HPDE6-E6E7 (cell line): ENCODE measurements around the gene SYNPR.

Experiments used
- DNase-seq: peaks from one replicate; pipeline ENCODE4 v3.0.0; 2011; ENCODE audit warnings: missing footprints; ENCODE audit errors: extremely low spot score

Gene SYNPR

DNA sequence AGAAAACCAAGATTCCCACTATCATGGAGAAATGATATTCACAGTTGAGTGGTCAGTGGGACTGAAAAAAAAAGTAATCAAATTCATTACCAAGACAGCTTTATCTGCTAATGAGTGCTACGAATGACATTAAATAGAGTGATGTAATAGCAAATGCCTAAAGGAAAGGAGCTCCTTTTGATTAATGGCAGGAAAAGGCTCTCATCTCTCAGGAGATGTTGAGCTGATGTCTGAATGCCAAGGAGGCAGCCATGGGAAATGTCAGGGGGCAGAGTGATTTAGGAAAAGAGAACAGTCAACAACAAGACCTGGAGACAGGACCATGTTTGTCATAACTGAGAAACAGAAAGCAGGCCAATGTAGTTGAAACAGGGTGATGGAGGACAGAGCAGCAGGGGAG lies 277.7 kb downstream of the SYNPR start:
- DNase-seq = no peak

DNA sequence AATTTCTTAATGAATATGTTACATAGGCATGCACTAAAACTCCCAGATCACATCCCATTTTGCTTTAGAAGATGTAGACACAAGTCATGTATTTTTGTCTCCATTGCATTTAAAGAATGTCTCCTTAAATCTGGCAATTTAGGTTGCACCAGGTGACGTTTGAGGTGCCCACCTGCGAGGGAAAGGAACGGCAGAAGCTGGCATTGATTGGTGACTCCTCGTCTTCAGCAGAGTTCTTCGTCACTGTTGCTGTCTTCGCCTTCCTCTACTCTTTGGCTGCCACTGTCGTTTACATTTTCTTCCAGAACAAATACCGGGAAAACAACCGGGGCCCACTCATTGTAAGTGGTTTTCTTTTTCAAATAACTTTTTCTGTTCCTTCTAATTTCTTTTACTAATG lies 278.3 kb downstream of the SYNPR start:
- DNase-seq = no peak

DNA sequence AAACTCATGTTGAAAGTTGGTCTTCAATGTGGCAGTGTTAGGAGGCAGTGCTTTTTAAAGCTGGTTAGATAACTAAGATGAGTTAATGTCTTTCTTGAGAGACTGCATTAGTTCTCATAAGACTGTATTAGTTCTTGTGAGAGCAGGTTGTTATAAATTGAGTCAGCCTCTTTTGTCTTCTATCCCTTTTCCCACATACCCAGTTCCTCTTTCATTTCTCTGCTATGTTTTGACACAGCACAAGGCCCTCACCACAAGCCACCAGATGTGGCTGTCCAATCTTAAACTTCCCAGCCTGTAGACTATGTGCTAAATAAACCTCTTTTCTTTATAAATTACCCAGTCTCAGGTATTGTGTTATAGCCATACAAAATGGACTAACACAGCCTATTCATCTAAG lies 279.8 kb downstream of the SYNPR start:
- DNase-seq = no peak

DNA sequence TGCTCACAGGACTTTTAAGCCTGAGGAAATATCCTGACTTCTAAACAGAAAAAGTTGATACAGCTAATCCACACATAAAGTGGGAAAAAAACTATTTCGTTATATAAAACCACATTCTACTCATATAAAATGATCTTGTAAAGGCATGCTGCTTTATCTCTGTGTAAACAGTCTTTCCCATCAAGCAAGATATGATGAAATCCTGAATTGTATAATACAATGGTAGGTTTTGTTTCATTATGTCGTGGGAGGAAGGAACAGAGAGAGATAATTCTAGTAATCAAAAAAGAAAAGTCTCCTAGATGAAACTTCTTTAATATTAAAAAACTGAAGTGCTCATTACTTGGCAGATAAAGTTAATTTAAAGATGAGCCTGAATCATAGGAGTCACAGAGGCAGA lies 281.8 kb downstream of the SYNPR start:
- DNase-seq = no peak

DNA sequence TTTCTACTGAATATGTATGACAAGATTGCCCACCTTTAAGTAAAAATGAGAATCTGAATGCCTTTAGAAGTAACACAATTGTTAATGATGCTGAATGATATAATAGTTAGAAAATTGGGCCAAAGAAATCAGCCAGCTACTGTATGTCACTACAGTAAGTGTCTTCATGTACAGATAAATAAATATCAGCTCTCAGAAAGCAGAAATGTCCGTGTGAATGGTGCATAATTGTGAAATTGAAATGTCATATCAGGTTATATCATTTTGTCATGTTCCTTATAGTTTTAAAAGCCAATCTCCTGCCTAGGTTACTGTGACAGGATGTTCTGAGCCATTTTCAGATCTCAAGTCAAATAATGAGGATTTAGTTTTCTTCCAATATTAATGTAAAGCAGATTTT lies 283.8 kb downstream of the SYNPR start:
- no peak for DNase-seq

DNA sequence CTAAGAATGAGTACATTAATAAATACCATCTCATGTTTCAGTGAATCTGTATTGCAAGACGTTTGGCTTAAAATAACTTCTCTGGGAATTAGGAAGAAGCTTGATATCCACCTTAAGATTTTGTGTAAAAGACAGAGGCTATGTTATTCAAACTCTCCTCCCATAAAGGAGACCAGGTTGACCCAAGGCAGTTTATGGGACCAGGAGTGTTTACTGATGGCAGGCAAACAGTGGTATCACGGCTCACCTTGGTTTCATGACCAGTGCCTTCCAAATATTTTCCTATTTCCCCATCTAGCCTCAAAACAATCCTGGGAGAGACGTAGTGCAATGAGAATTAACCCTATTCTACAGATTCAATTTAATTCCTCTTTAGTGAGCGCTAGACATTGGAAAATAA lies 284.2 kb downstream of the SYNPR start:
- no peak for DNase-seq

DNA sequence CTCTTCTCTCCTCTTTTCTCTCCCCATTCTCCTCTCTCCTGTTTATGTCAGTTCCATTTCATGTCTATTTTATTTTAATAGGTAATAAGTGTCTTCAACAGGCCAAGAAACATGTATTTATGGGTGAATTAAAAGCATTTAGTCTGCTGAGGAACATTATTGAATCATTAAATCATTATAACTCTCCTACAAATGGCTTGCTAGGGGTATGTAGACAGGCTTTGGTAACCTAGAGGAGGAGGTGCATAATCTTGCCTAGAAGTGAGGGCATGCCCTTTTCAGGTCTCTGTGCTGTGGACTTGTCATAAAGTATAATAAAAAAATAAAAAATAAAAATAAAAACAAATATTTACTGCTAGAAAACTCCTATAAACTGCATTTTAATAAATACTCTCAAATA lies 285.5 kb downstream of the SYNPR start:
- DNase-seq = no peak

DNA sequence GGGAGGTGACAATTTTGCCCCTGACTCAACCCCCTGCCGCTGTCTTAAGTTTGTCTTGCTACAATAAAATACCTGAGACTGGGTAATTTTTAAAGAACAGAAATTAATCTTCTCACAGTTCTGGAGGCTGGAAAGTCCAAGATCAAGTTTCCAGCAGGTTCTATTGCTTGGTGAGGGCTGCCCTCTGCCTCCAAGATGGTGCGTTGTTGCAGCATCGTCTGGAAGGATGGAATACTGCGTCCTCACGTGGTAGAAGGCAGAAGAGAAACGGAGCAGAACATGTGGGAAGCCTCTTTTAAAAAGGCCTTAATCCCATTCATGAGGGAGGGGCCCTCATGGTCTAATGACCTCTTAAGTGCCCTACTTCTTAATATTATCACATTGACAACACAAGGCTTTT lies 287.1 kb downstream of the SYNPR start:
- DNase-seq = no peak

DNA sequence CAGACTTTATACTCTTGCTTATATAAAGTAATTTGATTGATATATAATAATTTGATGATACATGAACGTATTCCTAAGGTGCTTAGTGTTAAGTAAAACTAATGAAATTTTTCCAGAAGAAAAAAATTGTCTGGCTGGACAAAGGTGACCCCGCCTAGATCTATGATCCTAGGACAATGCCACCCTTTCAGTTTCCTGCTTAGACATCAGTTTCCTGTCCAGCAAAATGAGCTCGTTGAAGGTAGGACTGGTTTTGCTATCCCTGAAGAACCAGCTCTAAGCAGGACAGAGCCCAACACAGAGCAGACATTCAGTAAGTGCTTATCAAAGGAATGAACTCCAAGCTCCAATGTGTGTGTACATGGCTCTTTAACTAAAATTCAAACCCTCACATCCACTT lies 293.6 kb downstream of the SYNPR start:
- no peak for DNase-seq

DNA sequence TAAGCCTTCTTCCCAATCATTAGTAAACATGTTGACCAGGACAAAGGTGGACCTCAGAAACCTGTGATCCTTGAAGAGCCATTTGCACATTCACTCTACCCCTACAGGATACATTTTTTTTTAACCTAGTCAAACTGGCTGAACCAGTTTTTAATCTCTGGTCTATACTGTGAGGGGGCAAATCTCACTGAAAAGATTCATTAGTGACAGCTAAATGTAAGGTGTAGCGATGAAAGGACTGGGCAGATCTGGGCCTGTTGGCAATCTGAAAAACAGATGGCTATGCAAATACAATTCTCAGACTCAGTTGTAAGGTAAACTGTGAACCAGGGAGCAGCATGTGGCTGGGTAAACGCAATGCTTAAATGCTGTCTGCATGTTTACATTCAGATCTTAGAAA lies 298.7 kb downstream of the SYNPR start:
- DNase-seq = peak; percentile 23

DNA sequence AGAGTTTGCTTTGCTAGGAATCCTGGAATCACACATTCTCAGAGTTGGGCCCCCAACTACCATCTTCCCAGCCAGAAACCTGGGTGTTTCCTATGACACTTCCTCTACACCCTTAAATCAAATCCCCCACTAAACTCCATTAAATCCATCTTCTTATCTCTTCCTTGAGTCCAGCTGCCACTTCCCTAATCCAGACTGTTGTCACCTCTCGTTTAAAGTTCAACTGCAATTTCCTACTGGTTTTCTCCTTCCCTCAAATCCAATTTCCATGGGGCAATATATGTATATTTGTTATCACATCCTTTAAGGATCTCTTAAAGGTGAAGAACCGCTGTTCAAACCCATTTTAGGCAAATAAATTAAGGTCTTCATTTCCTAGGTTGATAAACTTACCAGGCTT lies 300.8 kb downstream of the SYNPR start:
- DNase-seq = no peak

DNA sequence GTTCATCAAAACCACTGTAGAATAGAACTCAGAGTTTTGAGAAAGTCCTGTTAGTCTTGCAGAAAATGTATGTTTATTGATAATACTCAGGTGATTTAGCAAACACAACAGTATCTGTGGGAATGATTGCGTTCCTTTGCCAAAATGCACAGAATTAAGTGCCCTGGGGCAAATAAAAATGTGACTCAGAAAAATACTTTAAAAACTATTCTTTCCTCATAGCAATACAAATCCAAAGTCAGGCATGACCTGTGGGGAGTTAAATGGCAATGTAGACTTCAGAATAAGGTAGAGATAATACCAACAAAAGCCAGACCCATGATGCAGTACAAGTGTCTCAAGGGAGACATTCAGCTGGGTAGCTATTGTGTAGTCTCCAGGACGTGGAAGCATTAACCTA lies 302.0 kb downstream of the SYNPR start:
- DNase-seq = no peak

DNA sequence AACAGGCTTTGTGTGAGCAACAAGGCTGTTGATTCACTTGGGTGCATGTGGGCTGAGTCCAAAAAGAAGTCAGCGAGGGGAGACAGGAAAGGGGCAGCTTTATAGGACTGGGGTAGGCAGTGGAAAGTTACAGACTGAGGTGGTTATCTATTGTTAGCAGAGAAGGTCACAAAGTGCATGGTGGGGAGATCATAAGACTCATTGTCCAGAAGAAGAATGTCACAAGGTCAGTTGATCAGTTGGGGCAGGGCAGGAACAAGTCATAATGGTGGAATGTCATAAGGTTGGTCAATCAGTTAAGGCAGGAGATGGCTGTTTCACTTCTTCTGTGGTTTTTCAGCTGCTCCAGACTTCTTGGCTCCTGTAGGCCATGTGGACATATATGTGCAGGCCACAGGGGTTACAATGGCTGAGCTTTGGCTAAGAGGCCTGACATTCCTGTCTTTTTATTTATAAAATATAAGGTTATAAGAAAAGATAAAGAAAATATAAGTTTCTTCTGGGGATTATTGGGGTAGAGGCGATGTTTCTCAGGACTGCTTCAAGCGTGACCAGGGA lies 304.9 kb downstream of the SYNPR start:
- no peak for DNase-seq

DNA sequence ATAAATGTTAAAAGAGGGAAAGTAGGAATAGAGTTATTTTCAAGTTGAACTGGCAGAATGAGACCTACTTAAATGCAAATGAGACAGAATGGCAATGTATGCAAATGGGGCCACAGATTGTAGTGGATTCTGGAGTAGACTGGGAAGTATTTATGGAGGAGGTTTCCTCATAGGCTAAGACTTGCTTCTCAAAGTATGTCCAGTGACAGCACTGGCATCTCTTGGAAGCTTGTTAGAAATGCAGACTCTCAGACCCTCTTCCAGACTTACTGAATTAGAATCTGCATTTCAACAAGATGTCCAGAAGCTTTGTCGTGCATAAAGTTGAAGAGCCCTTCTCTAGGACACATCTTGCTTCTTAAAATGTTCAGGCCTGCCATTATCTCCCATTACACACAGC lies 306.6 kb downstream of the SYNPR start:
- no peak for DNase-seq

DNA sequence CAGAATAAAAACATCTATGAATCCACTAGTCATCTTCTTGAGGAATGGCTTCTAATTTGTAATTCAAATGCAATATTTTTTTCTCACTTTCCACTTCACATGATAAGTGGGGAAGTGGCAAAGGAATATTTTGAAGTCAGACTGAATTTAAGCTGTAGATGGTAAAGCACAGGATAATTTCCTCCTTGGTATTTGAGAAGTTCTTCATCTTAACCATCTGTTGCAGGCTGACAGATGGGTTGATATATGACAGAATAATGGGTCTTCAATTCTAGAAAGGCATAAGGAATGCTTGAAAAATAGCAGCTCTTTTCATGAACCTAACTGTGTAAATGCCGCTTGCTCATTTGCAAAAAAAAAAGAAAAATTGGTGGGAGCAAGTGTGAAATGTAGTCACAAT lies 307.8 kb downstream of the SYNPR start:
- no peak for DNase-seq

DNA sequence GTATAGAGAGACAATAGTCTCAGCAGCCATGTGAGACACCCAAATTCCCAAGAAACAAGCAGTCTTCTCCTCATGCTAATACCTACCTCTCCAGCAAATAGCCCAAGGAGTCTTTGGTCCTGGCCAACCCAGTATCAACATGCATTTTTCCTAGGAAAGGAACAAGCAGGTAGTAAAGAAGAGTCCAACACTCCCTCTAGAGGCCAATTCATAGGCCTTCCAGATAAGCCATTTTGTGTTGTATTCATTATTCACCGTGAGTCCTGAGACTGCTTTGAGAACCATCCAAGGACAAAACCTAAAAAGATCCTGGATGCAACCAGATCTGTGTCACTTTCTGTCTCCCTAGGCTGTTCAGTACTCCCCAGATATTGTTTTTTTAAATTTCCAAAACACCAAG lies 310.8 kb downstream of the SYNPR start:
- no peak for DNase-seq

DNA sequence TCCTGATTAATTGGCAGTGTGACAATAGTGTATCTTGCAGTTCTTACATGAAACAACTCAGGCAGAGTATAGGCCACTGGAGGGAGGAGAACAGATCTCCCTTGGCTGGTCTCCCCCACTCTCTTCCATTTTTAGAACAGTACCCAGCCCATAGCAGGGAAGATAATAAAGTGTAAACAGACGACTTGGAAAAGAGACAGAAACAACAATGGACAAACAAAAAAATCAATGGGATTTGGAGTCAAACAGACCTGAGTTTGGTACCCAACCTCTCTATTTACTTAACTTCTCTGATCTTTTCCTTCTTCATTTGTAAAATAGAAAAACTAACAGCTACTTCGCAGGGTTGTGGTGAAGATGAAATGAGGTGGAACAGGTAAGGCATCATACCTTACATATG lies 315.7 kb downstream of the SYNPR start:
- DNase-seq = no peak

DNA sequence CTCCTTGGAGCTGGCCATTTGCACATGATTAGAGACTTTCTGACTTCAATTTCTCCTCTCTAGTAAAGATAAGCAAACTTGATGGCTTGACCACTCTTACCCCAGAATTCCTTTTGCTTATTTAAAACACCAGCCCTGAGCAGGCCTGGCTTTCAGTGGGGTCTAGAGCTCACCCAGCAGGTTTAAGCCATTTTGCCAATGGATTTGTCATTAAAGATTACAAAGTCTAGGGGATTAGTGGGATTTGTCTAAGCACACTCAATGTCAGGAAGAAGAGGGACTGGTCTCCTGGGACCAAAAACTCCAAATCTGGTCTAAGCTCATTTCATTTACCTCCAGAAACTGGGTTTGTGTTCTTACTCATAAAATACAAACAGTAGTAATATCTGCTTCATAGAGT lies 317.1 kb downstream of the SYNPR start:
- DNase-seq = no peak

DNA sequence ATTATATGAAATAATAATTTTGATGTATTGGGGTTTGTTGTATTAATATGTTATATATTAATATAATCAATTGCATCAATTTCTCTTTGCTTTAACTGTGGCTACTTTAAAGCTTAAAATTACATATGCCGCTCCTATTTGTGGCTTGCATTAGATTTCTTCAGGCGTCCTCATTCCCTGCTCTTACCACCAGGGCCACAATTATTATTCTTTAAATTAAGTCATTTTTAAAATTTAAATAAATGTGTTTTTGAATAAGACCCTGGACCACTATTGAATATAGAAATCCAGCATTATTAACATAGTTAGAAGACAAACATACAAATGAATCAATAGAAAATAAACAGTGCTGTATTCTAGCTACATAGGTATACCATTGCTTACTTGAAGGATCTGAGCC lies 318.9 kb downstream of the SYNPR start:
- no peak for DNase-seq

DNA sequence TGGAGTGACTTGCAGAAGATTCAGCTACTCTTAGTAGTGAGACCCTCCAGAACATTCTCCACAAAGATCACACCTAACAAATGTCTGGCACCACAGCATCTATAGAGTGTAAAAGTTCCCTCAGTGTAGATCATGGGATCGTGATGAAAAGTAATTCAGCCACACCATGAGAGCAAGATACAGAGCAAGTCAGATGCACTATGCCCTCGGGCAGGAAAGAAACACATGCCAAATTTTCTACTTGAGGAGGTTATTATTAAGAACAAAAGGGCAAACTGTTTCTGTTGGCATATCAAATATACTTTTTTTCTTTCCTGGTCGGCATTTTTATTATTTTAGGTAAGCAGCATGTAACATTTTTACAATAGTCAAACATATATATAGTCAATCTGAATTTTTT lies 329.6 kb downstream of the SYNPR start:
- no peak for DNase-seq

DNA sequence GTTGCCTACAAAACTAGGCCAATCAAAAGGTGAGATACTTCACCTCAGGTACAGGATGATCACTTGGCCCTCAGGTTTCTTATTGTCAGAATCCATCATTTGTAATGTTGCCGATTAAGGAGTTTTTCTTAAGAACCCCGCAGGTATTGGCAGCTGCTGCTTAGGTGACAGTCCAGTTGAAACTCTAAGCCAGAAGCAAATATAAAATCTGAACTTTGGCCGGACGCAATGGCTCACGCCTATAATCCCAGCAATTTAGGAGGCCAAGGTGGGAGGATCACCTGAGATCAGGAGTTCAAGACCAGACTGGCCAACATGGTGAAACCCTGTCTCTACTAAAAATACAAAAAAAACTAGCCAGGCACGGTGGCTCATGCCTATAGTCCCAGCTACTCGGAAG lies 331.3 kb downstream of the SYNPR start:
- DNase-seq = no peak

DNA sequence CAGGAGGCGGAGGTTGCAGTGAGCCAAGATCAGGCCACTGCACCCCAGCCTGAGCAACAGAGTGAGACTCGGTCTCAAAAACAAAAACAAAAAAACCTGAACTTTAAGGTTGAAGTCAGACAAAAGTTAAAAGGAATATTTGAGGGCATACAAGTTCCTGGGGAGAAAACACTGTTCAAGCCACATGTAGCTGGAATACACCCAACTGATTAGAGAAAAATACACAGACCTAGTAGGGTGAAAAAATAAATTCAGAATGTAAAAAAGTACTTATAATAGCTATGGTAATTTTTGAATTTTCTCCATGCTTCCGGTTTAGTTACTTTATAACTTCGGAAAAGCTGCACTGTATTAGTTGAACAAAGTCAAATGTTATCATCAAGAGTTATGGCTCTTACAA lies 331.7 kb downstream of the SYNPR start:
- no peak for DNase-seq

DNA sequence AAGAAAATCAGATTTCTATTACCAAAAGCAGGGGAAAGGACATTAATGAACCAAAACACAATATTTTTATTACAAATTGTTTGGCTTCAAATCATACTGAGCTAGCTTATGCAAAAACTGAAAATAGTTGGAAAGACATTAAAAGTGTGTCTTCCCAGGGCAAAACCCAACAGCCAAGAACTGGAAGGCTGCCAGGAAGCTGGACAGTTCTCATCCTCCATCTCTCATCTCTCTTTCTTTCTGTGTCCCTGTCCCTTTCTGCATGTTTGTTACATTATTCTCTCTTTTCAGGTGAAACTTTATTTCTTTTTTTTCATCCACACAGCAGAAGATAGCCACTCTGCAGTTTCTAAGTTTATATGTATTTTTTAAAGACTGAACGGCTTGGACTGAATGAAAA lies 333.3 kb downstream of the SYNPR start:
- no peak for DNase-seq

DNA sequence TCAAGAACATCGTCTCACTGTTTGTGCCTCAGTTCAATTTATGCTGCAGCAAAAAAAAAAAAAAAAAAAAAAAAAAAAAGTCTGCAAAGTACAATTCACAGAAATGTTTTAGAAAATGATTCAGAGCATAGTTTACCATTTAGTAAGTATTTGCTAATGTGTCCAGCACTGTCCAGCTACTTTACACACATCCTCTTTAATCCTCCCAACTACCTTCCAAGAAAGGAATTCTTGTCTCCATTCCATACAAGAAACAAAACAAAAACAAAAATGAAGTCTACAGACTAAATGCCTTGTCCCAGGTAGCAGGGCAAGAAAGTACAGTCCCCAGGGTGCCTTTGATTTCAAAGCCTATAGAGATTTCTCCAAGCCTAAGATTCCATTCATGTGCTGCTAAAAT lies 335.5 kb downstream of the SYNPR start:
- DNase-seq = no peak

DNA sequence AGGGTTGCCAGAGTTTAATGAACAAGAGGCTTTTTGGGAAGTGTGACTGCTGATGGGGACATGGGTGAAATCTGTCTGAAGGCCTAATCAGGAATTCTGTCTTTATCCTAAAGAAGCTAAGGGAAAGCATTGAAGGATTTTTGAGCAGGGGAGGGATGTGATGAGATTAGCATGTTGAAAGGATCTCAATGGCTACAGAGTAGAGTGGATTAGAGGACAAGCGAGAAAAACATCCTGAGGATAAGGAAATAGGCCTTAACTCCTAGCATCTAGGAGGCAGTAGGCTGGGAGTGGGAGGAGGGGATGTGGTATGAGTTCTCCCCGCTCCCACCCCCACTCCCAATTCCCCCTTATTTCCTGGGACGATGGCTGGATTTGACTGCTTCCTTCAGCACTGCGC lies 339.3 kb downstream of the SYNPR start:
- DNase-seq = no peak
